K562 (cell line): ENCODE data around the gene ELF3. TPM values are rescaled to one million over a fixed set of nuclear protein-coding genes. Genes with fewer than 3 reads are reported as not detected.
A peak's percentile ranks its signal among the peaks of the same experiment; 100 is the strongest.

Experiments
- ARID1B ChIP-seq: fragments of 450-650 bp; IDR thresholded peaks from 2 replicates; pipeline ENCODE4 v1.6.1; 2016; ENCODE audit warnings: antibody characterized with exemption, mild to moderate bottlenecking, inconsistent platforms
- ASH1L ChIP-seq: fragments of 450-650 bp; IDR thresholded peaks from 2 replicates; pipeline ENCODE4 v1.6.1; 2018; ENCODE audit warnings: borderline replicate concordance, mild to moderate bottlenecking, low read depth; ENCODE audit not compliant: partially characterized antibody
- CC2D1A ChIP-seq: fragments of 450-650 bp; IDR thresholded peaks from 2 replicates; pipeline ENCODE4 v1.6.1; 2017; ENCODE audit warnings: mild to moderate bottlenecking
- CHCHD3 ChIP-seq: fragments of 250-450 bp; sonication (Bioruptor Pico); IDR thresholded peaks from 2 replicates; pipeline ENCODE4 v2.1.2; 2022; ENCODE audit warnings: mild to moderate bottlenecking
- DDX20 ChIP-seq: fragments of 450-650 bp; IDR thresholded peaks from 2 replicates; pipeline ENCODE4 v1.6.1; 2016; ENCODE audit warnings: missing genetic modification characterization, low read depth, mild to moderate bottlenecking, missing compliant biosample characterization, moderate library complexity
- ELK1 ChIP-seq: sonication (generic); formaldehyde crosslinking; IDR thresholded peaks from 2 replicates; pipeline ENCODE4 v1.8.1; 2022; ENCODE audit warnings: missing genetic modification reagents
- EP300 ChIP-seq: IDR thresholded peaks from 2 replicates; pipeline ENCODE4 v1.6.1; 2012; ENCODE audit warnings: low read length, improper control_type of control experiment
- HMGN3 ChIP-seq: IDR thresholded peaks from 2 replicates; pipeline ENCODE4 v1.6.1; 2011; ENCODE audit warnings: borderline replicate concordance, low read depth, mild to moderate bottlenecking, mixed read lengths, low read length; ENCODE audit not compliant: insufficient read length; ENCODE audit errors: extremely low read depth
- KLF16 ChIP-seq: IDR thresholded peaks from 2 replicates; pipeline ENCODE4 v1.6.1; 2016; ENCODE audit warnings: antibody characterized with exemption
- MIER1 ChIP-seq: fragments of 450-650 bp; IDR thresholded peaks from 2 replicates; pipeline ENCODE4 v1.6.1; 2016; ENCODE audit warnings: antibody characterized with exemption, mild to moderate bottlenecking, low read depth
- NFATC3 ChIP-seq: fragments of 450-650 bp; IDR thresholded peaks from 2 replicates; pipeline ENCODE4 v1.6.1; 2017; ENCODE audit warnings: mild to moderate bottlenecking
- POLR3G ChIP-seq: IDR thresholded peaks from 2 replicates; pipeline ENCODE4 v1.6.1; 2011; ENCODE audit not compliant: insufficient read length, insufficient replicate concordance; ENCODE audit errors: extremely low read depth
- PURB ChIP-seq: sonication (generic); formaldehyde crosslinking; IDR thresholded peaks from 2 replicates; pipeline ENCODE4 v1.9.0; 2021; ENCODE audit warnings: low read depth, mild to moderate bottlenecking, missing genetic modification reagents
- RBM34 ChIP-seq: fragments of 200-400 bp; formaldehyde crosslinking; IDR thresholded peaks from 2 replicates; pipeline ENCODE4 v1.6.1; 2018; ENCODE audit warnings: low read length, borderline replicate concordance; ENCODE audit not compliant: insufficient read depth
- SAFB2 ChIP-seq: fragments of 200-400 bp; formaldehyde crosslinking; IDR thresholded peaks from 2 replicates; pipeline ENCODE4 v1.6.1; 2018; ENCODE audit warnings: borderline replicate concordance, low read length, low read depth, moderate library complexity; ENCODE audit not compliant: severe bottlenecking
- SAP30 ChIP-seq: fragments of 200-600 bp; sonication (generic); IDR thresholded peaks from 2 replicates; pipeline ENCODE4 v1.6.1; 2012; ENCODE audit warnings: borderline replicate concordance, low read depth, mild to moderate bottlenecking, moderate library complexity, low read length, control low read depth, inconsistent platforms; ENCODE audit not compliant: insufficient read depth, poor library complexity, severe bottlenecking
- TAF15 ChIP-seq: fragments of 200-400 bp; formaldehyde crosslinking; IDR thresholded peaks from 2 replicates; pipeline ENCODE4 v1.6.1; 2017; ENCODE audit warnings: mild to moderate bottlenecking, low read depth, low read length, moderate library complexity
- TEAD1 ChIP-seq, 2 experiments: fragments of 450-650 bp in 1 of 2; sonication (generic) in 1 of 2; formaldehyde crosslinking; IDR thresholded peaks; 2 replicates each; pipeline versions ENCODE4 v1.4.0 to v1.8.0; 2020 to 2022; ENCODE audit warnings: mild to moderate bottlenecking in 2 of 2, missing genetic modification reagents in 1 of 2
- ZBED1 ChIP-seq: IDR thresholded peaks from 2 replicates; pipeline ENCODE4 v1.6.1; 2014
- ZBTB2 ChIP-seq: fragments of 450-650 bp; IDR thresholded peaks from 2 replicates; pipeline ENCODE4 v1.6.1; 2016; ENCODE audit warnings: antibody characterized with exemption
- ZFP1 ChIP-seq: fragments of 450-650 bp; formaldehyde crosslinking; IDR thresholded peaks from 2 replicates; pipeline ENCODE4 v1.4.0; 2020; ENCODE audit warnings: mild to moderate bottlenecking, mixed read lengths
- ZNF121 ChIP-seq: sonication (generic); formaldehyde crosslinking; conservative IDR thresholded peaks from 2 replicates; pipeline ENCODE4 v1.8.0; 2022; ENCODE audit warnings: missing genetic modification reagents
- ZNF23 ChIP-seq: fragments of 250-450 bp; sonication (Bioruptor Pico); IDR thresholded peaks from 2 replicates; pipeline ENCODE4 v1.4.0; 2020; ENCODE audit warnings: mild to moderate bottlenecking
- ZNF263 ChIP-seq: sonication (generic); formaldehyde crosslinking; IDR thresholded peaks from 2 replicates; pipeline ENCODE4 v1.8.0; 2022; ENCODE audit warnings: mild to moderate bottlenecking, missing genetic modification reagents, borderline replicate concordance
- polyA plus RNA-seq, 8 experiments: library from polyadenylated mRNA; depleted of rRNA in 4 of 8; stranded (reverse) in 5 of 8; unstranded in 3 of 8; fragments of >200 nt; fragmentation: Nextera tagmentation in 2 of 8; fragmentation: Illumina TruSeq in 1 of 8; extraction: Ambion mirVana in 2 of 8; extraction: Trizol in 1 of 8; gene quantifications; 2 replicates each; pipeline versions ENCODE4 v1.2.1 to v1.2.3, GENCODE V29; 2011 to 2014; ENCODE audit warnings: inconsistent platforms in 1 of 8, missing spikeins in 1 of 8
- total RNA-seq, 7 experiments: library from RNA; depleted of rRNA in 6 of 7; stranded (reverse); fragments of >200 nt in 6 of 7; fragmentation: Illumina TruSeq in 2 of 7; extraction: Trizol in 2 of 7; gene quantifications; 2 replicates each; pipeline versions ENCODE4 v1.2.1 to v1.2.3, GENCODE V29; 2011 to 2021; ENCODE audit warnings: low replicate concordance in 1 of 7

ELF3 gene
- total and polyA plus RNA-seq, 9 of the 15 experiments (the other 6 are each of a cell fraction or from before 2014, with no cell fraction given): 0.03 to 1.2 (median 0.07) TPM; not detected in 4

GRCh38 chr1:202018468-202019234 lies 8.3 kb downstream of the ELF3 start (continued):
- TF ChIP-seq ELK1 (no peak), ZBED1 (no peak), TAF15 (no peak), ASH1L (no peak), ZFP1 (CRISPR knock-in tag) (no peak), CHCHD3 (CRISPR knock-in tag) (no peak), SAP30 (no peak), ZNF23 (no peak), ZNF263 (CRISPR knock-in tag) (0 out of 2 replicates have a peak, but pooled peaks have one; percentile 52), TEAD1 (CRISPR knock-in tag; IDR thresholded peaks at IDR 0.05) (peak in 1 of 2 experiments; percentile 28; a peak in 1 of 4 replicates), NFATC3 (0 out of 2 replicates have a peak, but pooled peaks have one; percentile 48), ARID1B (peak; percentile 92), PURB (CRISPR knock-in tag) (no peak), CC2D1A (peak; percentile 60; the same call in 1 of the 2 replicates), DDX20 (no peak), EP300 (peak; percentile 87), ZNF121 (CRISPR knock-in tag) (no peak), RBM34 (no peak), MIER1 (peak; percentile 62; the same call in 1 of the 2 replicates), POLR3G (no peak), SAFB2 (no peak), KLF16 (peak; percentile 68; the same call in 1 of the 2 replicates), HMGN3 (peak; percentile 97), ZBTB2 (peak; percentile 47; the same call in 1 of the 2 replicates)
